ENCODE results near the gene ATP8B4. TPM values are rescaled to one million over a fixed set of nuclear protein-coding genes. Genes with fewer than 3 reads are reported as not detected.

ATP8B4 gene
- total RNA-seq, 1 donor = 90.2 TPM

DNA sequence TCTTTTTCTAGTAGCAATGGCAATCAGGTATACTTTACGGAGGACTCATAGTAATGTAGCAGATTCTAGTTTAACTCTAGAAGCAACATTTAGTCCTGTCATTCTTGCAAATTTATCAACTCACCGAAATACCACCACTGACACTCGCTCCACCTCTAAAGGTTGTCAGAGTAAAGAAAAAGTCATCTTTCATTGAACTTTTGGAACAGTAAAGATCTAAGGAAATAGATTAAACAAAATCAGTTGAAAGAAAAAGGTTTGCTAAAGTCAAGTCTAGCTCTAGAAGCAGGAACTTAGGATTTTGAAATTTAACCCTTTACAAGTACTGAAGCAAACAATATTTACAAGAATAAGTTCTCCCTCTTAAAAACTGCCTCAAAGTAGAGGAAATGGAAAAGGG, 8.7 kb downstream of the ATP8B4 start:
- DNase-seq (ENCODE audit: low read depth) = no peak
- no peak overlapping the region for H3K4me3 ChIP-seq (ENCODE audit: low read depth, low read length)
- no peak for TF ChIP-seq CTCF (IDR thresholded peaks at IDR 0.05; ENCODE audit: insufficient read depth, low read depth, low read length)

DNA sequence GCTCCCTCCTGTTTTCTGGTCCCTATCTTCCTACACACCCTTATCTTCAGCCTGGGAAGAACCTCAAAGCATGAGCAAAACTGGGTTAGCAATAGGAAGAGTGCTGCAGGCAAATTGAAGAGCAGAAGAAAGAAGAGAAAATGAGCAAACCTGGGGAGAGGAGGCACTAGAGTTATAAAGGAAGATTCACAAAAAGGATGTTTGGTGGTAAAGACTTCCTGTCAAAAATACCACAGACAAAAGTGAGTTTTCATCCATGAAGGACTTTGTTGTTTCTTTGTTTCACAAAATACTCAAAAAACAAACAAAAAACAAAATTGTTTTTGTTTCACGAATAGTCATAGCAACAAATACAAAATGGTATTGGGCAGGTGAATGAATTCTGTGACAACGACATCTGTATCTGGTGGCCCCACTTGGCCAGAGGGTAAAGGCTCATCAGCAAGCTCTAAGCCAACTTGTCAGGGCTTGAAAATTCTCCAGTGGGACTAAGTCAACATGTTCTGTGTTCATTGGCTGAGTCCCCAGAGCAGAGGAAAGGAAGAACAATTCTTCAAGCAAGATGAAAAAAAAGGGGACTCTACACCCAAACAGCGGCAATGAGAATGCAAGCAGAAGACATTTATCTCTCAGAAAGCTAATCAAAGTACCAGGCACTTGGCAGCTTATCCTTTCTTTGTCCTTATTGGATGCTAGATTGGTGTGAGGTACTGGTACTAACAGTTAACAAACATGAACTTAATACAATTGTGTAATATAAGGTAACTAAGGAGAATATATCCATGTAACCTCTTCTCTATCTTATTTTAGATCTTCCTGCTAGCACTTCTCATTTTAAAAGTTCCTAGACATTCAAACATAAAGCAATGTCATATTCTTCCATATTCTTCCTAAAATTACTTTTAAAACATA, 9.7 kb downstream of the ATP8B4 start:
- no peak for DNase-seq (ENCODE audit: low read depth)
- no peak overlapping the region for H3K4me3 ChIP-seq (ENCODE audit: low read depth, low read length)
- TF ChIP-seq CTCF (IDR thresholded peaks at IDR 0.05; ENCODE audit: insufficient read depth, low read depth, low read length) = no peak

GRCh38 chr15:50108461-50108860, 10.6 kb downstream of the ATP8B4 start:
- no peak overlapping the region for H3K4me3 ChIP-seq (ENCODE audit: low read depth, low read length)
- no peak for TF ChIP-seq CTCF (IDR thresholded peaks at IDR 0.05; ENCODE audit: insufficient read depth, low read depth, low read length)
- DNase-seq (ENCODE audit: low read depth) = no peak

- no peak for DNase-seq (ENCODE audit: low read depth)
These were observed 11.2 kb downstream of the ATP8B4 start for GRCh38 chr15:50107591-50108408.

GRCh38 chr15:50107157-50107556, 11.9 kb downstream of the ATP8B4 start:
- DNase-seq (ENCODE audit: low read depth) = no peak
- no peak overlapping the region for H3K4me3 ChIP-seq (ENCODE audit: low read depth, low read length)
- no peak for TF ChIP-seq CTCF (IDR thresholded peaks at IDR 0.05; ENCODE audit: insufficient read depth, low read depth, low read length)

More at GRCh38 chr15:50107591-50108408, 11.2 kb downstream of the ATP8B4 start:
- H3K4me3 ChIP-seq (ENCODE audit: low read depth, low read length) = no peak overlapping the region
- TF ChIP-seq CTCF (IDR thresholded peaks at IDR 0.05; ENCODE audit: insufficient read depth, low read depth, low read length) = no peak

- no peak overlapping the region for H3K4me3 ChIP-seq (ENCODE audit: low read depth, low read length)
- TF ChIP-seq CTCF (IDR thresholded peaks at IDR 0.05; ENCODE audit: insufficient read depth, low read depth, low read length) = no peak
- DNase-seq (ENCODE audit: low read depth) = no peak
These were observed 12.6 kb downstream of the ATP8B4 start for GRCh38 chr15:50106457-50106856.
